GM21526 (cell line): ENCODE results near the gene MYH7B.

Source experiments
- ATAC-seq: cut with Tn5 transposase; IDR thresholded peaks from one replicate; pipeline ENCODE4 v1.9.1; 2021; ENCODE audit warnings: moderate library complexity; ENCODE audit not compliant: unreplicated experiment, low FRiP score

MYH7B gene

GRCh38 chr20:34989118-34989517 is 33.5 kb downstream of the MYH7B start:
- no peak for ATAC-seq

DNA sequence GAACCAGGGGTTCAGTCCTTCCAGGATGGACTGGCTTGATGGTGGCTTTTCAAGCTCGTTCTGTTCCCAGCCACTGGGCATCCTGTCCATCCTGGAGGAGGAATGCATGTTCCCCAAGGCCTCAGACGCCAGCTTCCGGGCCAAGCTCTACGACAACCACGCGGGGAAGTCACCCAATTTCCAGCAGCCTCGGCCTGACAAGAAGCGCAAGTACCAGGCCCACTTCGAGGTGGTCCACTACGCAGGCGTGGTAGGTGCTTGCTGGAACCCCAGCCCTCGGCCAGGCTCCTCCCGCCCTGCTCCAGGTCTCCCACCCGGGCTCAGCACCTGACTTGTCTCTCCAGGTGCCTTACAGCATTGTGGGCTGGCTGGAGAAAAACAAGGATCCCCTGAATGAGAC is 34.0 kb downstream of the MYH7B start:
- no peak for ATAC-seq

GRCh38 chr20:34990231-34990630 is 34.6 kb downstream of the MYH7B start:
- no peak for ATAC-seq

DNA sequence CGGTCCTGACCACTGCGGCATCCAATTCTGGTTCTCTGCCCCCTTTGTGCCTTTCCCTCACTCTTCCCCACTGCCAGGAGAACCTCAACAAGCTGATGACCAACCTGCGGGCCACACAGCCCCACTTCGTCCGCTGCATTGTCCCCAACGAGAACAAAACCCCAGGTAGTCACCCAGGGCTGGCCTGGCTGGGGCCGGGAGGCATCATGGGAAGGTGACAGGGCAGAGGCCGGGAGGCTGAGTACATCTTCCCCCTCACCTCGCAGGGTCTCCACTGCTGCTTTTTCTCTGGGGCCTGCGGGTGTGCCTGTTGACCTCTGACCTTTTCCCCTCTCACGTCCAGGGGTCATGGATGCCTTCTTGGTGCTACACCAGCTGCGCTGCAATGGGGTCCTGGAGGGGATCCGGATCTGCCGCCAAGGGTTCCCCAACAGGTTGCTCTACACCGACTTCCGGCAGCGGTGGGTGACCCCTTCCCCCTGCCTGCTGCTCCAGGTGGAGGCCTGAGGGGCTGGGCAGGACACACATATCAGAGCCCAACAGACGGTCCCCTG is 35.1 kb downstream of the MYH7B start:
- ATAC-seq: no peak

GRCh38 chr20:34992751-34993417 is 37.2 kb downstream of the MYH7B start:
- ATAC-seq: no peak

DNA sequence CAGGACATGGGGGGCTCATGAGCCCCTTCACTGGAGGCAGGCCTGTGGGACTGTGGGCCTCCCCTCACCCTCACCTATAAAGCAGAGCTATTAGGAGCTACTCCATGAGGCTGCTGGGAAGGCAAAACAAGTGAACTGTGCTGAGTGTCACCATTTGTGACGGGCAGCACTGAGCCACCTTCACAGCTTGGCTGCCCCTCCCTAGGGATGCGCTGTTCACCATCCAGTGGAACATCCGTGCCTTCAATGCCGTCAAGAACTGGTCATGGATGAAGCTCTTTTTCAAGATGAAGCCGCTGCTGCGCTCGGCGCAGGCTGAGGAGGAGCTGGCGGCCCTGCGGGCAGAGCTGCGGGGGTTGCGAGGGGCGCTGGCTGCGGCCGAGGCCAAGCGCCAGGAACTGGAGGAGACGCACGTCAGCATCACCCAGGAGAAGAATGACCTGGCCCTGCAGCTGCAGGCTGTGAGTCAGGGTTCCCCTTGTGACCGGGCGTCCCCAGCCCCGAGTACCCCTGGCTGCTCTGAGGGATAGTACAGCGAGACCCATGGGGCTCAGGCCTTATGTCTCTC is 38.4 kb downstream of the MYH7B start:
- no peak for ATAC-seq

- ATAC-seq: no peak
These were observed 39.0 kb downstream of the MYH7B start for GRCh38 chr20:34994509-34995131.

DNA sequence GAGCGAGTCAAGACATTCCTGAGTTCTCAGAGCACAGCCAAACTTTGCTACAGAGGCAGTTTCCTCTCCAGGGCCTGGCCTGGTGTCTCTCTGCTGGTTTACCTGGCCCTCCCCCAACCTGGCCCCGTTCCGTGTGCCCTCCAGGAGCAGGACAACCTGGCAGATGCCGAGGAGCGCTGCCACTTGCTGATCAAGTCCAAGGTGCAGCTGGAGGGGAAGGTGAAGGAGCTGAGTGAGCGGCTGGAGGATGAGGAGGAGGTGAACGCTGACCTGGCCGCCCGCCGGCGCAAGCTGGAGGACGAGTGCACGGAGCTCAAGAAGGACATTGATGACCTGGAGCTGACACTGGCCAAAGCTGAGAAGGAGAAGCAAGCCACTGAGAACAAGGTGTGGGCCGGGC is 39.5 kb downstream of the MYH7B start:
- no peak for ATAC-seq

GRCh38 chr20:34995696-34996095 is 40.0 kb downstream of the MYH7B start:
- ATAC-seq: no peak

DNA sequence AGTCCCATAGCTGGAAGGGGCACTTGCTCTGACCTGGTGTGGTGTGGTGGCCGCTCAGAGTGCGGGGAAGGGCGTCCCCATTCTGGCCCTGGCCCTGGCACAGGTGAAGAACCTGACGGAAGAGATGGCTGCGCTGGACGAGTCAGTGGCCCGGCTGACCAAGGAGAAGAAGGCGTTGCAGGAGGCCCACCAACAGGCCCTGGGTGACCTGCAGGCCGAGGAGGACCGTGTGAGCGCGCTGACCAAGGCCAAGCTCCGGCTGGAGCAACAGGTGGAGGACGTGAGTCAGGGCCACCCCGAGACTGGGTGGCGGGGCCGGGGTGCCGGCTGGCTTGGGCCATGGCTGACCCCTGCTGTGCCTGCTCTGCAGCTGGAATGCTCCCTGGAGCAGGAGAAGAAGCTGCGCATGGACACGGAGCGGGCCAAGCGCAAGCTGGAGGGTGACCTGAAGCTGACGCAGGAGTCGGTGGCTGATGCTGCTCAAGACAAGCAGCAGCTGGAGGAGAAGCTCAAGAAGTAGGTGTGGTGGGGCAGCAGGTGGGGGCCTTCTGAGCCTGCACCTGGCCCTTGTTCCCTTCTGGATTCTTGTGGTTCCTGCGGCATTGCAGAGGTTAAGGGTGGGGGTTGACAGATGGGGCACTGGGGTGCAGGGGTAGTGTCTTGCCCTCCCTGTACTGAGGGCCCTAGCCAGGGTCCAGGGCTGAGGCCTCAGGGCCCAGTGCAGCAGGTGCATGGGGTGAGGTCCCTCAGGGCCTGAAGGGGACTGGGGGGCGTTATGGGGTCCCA is 40.8 kb downstream of the MYH7B start:
- no peak for ATAC-seq

DNA sequence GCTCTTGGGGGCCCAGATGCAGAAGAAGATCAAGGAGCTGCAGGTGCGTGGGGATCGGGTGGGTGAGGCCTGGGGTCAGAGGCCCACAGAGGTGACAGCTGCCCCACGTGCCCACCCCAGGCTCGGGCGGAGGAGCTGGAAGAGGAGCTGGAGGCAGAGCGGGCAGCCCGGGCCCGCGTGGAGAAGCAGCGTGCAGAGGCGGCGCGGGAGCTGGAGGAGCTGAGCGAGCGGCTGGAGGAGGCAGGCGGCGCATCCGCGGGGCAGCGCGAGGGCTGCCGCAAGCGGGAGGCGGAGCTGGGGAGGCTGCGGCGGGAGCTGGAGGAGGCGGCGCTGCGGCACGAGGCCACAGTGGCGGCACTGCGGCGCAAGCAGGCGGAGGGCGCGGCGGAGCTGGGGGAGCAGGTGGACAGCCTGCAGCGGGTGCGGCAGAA is 41.5 kb downstream of the MYH7B start:
- no peak for ATAC-seq

DNA sequence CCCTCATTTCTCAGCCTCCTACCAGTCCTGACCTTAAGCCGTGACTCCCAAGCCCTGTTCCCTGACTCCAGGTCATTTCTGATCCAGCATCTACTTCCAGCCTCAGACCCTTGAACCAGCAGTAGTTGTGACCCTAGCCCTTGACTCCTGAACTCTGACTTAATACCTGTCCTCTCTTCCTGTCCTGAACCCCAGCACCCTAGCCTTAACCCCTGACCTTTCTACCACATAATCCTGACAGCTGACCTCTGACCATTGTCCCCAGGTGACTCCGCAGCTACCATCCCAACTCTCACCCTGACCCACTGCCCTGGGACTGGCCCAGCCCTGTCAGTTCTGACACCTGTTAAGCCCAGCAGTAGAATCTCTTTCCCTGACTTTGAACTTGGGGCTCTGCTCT is 42.1 kb downstream of the MYH7B start:
- no peak for ATAC-seq

GRCh38 chr20:34998331-34998950 is 42.8 kb downstream of the MYH7B start:
- no peak for ATAC-seq

GRCh38 chr20:34999021-34999451 is 43.4 kb downstream of the MYH7B start:
- no peak for ATAC-seq

GRCh38 chr20:34999782-35000181 is 44.1 kb downstream of the MYH7B start:
- ATAC-seq: no peak

- no peak for ATAC-seq
These were observed 44.7 kb downstream of the MYH7B start for GRCh38 chr20:35000311-35000921.

- no peak for ATAC-seq
These were observed 45.4 kb downstream of the MYH7B start for GRCh38 chr20:35000922-35001595.

GRCh38 chr20:35001596-35002362 is 46.1 kb downstream of the MYH7B start:
- ATAC-seq: no peak
